ENCODE data around the gene KLKB1. TPM values are rescaled to one million over a fixed set of nuclear protein-coding genes. Genes with fewer than 3 reads are reported as not detected.

KLKB1 gene
- total and polyA plus RNA-seq, 2 donors (not counting 3 experiments of a cell fraction or from before 2014, with no cell fraction given), result not detected

DNA sequence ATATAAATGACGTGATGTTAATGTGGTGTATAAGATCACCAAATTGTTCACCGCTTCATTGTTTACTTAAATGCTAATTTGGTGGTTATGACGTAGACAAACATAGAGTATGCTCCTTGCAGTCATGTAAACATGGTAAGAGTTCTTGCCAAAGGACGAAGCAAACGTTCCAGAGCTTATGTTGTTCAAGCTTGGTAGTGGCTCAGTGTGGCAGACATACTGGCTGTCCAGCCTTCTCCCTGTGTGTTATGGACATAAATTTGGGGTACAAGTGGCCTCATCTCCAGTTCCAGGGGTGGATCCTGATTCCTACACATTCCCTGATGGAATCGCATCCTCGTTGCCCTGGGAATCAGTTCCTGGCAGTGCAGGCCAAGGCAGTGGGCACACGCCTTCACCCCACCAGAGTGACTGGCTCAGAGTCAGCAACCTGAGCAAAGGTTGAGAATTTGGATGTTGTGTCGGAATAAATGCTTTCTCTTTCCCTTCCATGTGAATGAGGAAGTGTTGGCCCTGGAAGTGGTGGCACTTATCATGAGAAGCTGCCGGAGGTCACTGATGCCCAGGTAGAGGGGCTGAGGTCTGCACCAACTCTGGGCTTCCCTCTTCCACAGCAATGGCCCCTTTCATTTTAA is 64.1 kb downstream of the KLKB1 start:
- no peaks in the 10 kb centered on the region for H4K20me1 ChIP-seq (replicated peaks; ENCODE audit: control insufficient read depth, extremely low read depth, insufficient read depth, low read length)
- TF ChIP-seq, protein P1, sequence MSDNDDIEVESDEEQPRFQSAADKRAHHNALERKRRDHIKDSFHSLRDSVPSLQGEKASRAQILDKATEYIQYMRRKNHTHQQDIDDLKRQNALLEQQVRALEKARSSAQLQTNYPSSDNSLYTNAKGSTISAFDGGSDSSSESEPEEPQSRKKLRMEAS (IDR thresholded peaks at IDR 0.05; ENCODE audit: insufficient read depth, insufficient read length), result no peak
- TF ChIP-seq EZH2 (IDR thresholded peaks at IDR 0.05; ENCODE audit: borderline replicate concordance, low read depth, low read length, severe bottlenecking) (no peak), POLR2AphosphoS5 (IDR thresholded peaks at IDR 0.05; ENCODE audit: insufficient read depth, low read depth, low read length) (no peak), POLR2A (IDR thresholded peaks at IDR 0.05; ENCODE audit: low read depth, low read length) (no peak), MYC (IDR thresholded peaks at IDR 0.05; ENCODE audit: low read depth, low read length) (no peak), FOS (IDR thresholded peaks at IDR 0.05; ENCODE audit: borderline replicate concordance, insufficient read depth, low read length) (no peak), GATA2 (IDR thresholded peaks at IDR 0.05; ENCODE audit: insufficient read depth, insufficient read length, low read depth, low read length) (no peak), JUN (IDR thresholded peaks at IDR 0.05; ENCODE audit: borderline replicate concordance, insufficient read depth, insufficient read length, low read depth) (no peak)
- TF ChIP-seq, protein P2, sequence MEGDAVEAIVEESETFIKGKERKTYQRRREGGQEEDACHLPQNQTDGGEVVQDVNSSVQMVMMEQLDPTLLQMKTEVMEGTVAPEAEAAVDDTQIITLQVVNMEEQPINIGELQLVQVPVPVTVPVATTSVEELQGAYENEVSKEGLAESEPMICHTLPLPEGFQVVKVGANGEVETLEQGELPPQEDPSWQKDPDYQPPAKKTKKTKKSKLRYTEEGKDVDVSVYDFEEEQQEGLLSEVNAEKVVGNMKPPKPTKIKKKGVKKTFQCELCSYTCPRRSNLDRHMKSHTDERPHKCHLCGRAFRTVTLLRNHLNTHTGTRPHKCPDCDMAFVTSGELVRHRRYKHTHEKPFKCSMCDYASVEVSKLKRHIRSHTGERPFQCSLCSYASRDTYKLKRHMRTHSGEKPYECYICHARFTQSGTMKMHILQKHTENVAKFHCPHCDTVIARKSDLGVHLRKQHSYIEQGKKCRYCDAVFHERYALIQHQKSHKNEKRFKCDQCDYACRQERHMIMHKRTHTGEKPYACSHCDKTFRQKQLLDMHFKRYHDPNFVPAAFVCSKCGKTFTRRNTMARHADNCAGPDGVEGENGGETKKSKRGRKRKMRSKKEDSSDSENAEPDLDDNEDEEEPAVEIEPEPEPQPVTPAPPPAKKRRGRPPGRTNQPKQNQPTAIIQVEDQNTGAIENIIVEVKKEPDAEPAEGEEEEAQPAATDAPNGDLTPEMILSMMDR (IDR thresholded peaks at IDR 0.05; ENCODE audit: extremely low read depth in 1 of 2, insufficient read depth in 1 of 2, low read depth in 1 of 2, low read length in 2 of 2), result no peak
- no peaks in the 10 kb centered on the region for H3K36me3 ChIP-seq (ENCODE audit: control insufficient read depth in 2 of 2, extremely low read depth in 1 of 2, insufficient read depth in 2 of 2, low read length in 2 of 2)
- H3K27me3 ChIP-seq (ENCODE audit: control insufficient read depth in 2 of 2, insufficient read depth in 2 of 2, low read length in 2 of 2), result no peaks in the 10 kb centered on the region
- FAIRE-seq (no peak), DNase-seq (ENCODE audit: low read depth, low spot score) (no peak)
- H3K9me1 ChIP-seq (replicated peaks; ENCODE audit: control insufficient read depth, extremely low read depth, insufficient read depth, low read length), result no peaks in the 10 kb centered on the region
- no peak overlapping the region for H2AFZ ChIP-seq (ENCODE audit: low read depth, low read length)
- H3K9me3 ChIP-seq (replicated peaks; ENCODE audit: control insufficient read depth, insufficient read depth, low read length), result no peaks in the 10 kb centered on the region
- no TSS peak for BruUV-seq (replicated peaks)
- CTCF ChIA-PET, result no interaction called here
- dilution Hi-C loops (cut with MboI; ENCODE audit: extremely low pct_ligation_motif_present, low sequenced_read_pairs) (no loop called here), intact Hi-C loops (cut with micrococcal nuclease) (no loop called here)
- H3K27ac ChIP-seq (ENCODE audit: insufficient read depth, low read depth, low read length), result no peak overlapping the region
- H3K4me1 ChIP-seq (ENCODE audit: control insufficient read depth, extremely low read depth, insufficient read depth, low read length), result no peaks in the 10 kb centered on the region
- no peak overlapping the region for H3K9ac ChIP-seq (replicated peaks; ENCODE audit: extremely low read depth, insufficient read depth, low read length)
- POLR2A ChIA-PET, result no interaction called here
- no peaks in the 10 kb centered on the region for H3K79me2 ChIP-seq (ENCODE audit: control insufficient read depth, insufficient read depth, low read length)
- H3K4me3 ChIP-seq (replicated peaks in 1 of 3; ENCODE audit: insufficient read depth in 1 of 3, low read depth in 1 of 3, low read length in 3 of 3), result no peak overlapping the region
- H3K4me2 ChIP-seq (ENCODE audit: insufficient read depth, low read length), result no peak overlapping the region

Data from endothelial cell of umbilical vein (primary cell).